CD4-positive, alpha-beta T cell (primary cell): Measurements from ENCODE around the gene GPC6. TPM values are rescaled to one million over a fixed set of nuclear protein-coding genes. Genes with fewer than 3 reads are reported as not detected.

Experiments
- ATAC-seq: fragments of 200-7000 bp; cut with Tn5 transposase; one replicate; pipeline ENCODE4 v1.10.0; 2022; ENCODE audit warnings: mild to moderate bottlenecking; ENCODE audit not compliant: poor library complexity
- CTCF ChIA-PET: fragments of 350-600 bp; sonication (Branson Sonifier 250); formaldehyde crosslinking; loops from one replicate; lab custom pipeline; 2021; ENCODE audit warnings: antibody characterized with exemption, inconsistent platforms; lab: Charles Lee
- POLR2A ChIA-PET: fragments of 350-600 bp; sonication (Branson Sonifier 250); formaldehyde crosslinking; loops from one replicate; lab custom pipeline; 2021; ENCODE audit warnings: antibody characterized with exemption, inconsistent platforms; lab: Charles Lee
- DNase-seq, 14 experiments: peaks; one replicate each; pipeline ENCODE4 v3.0.0-alpha.2; 2013 to 2020; ENCODE audit warnings: mixed read lengths in 2 of 14
- H3K27ac ChIP-seq, 2 donors: one replicate each; pipeline versions ENCODE4 v1.5.1 to v1.7.0; 2013; ENCODE audit warnings: low read length in 2 of 2, low read depth in 1 of 2, mild to moderate bottlenecking in 1 of 2
- H3K27me3 ChIP-seq, 2 experiments: 1 replicate in 1 of 2; 2 replicates in 1 of 2; pipeline versions ENCODE4 v1.6.1 to v1.7.0; 2013; ENCODE audit warnings: low read length in 2 of 2, control low read depth in 1 of 2, mild to moderate bottlenecking in 1 of 2, moderate library complexity in 1 of 2; ENCODE audit not compliant: insufficient read depth in 2 of 2, control insufficient read depth in 1 of 2
- H3K36me3 ChIP-seq: one replicate; pipeline ENCODE4 v1.6.1; 2013; ENCODE audit warnings: low read length, control low read depth; ENCODE audit not compliant: insufficient read depth
- H3K4me1 ChIP-seq: one replicate; pipeline ENCODE4 v1.6.1; 2013; ENCODE audit warnings: low read length, control low read depth; ENCODE audit not compliant: insufficient read depth
- H3K4me3 ChIP-seq: one replicate; pipeline ENCODE4 v1.5.1; 2013; ENCODE audit warnings: mild to moderate bottlenecking, low read length, moderate library complexity
- H3K9me3 ChIP-seq, 2 experiments: 1 replicate in 1 of 2; 2 replicates in 1 of 2; pipeline versions ENCODE4 v1.6.1 to v1.7.0; 2013; ENCODE audit warnings: low read length in 2 of 2, mild to moderate bottlenecking in 2 of 2, control low read depth in 1 of 2, moderate library complexity in 1 of 2; ENCODE audit not compliant: control insufficient read depth in 1 of 2, insufficient read depth in 1 of 2
- H3K27ac Mint-ChIP-seq: one replicate; pipeline ENCODE4 v1.8.0; 2020; ENCODE audit warnings: mixed read lengths
- H3K27me3 Mint-ChIP-seq: one replicate; pipeline ENCODE4 v1.8.0; 2021; ENCODE audit warnings: mixed read lengths
- H3K36me3 Mint-ChIP-seq: one replicate; pipeline ENCODE4 v1.8.0; 2021; ENCODE audit warnings: low read depth, mixed read lengths
- H3K4me1 Mint-ChIP-seq: one replicate; pipeline ENCODE4 v1.8.0; 2021; ENCODE audit warnings: low read depth, mixed read lengths
- H3K4me3 Mint-ChIP-seq: one replicate; pipeline ENCODE4 v1.8.0; 2020; ENCODE audit warnings: mild to moderate bottlenecking, mixed read lengths
- H3K9me3 Mint-ChIP-seq: one replicate; pipeline ENCODE4 v1.8.0; 2020; ENCODE audit warnings: mixed read lengths
- intact Hi-C, 2 experiments: fragments of 100-400 bp; cut with DNase I in 1 of 2; cut with micrococcal nuclease in 1 of 2; formaldehyde crosslinking; loops; one replicate each; pipeline versions ENCODE4 v1.15.1 to v1.9.0; 2023 to 2025; cut with DNase I, micrococcal nuclease
- total RNA-seq, 174 experiments: library from RNA in 2 of 174; stranded (reverse) in 2 of 174; gene quantifications; one replicate each; pipeline ENCODE4 v1.2.3 and lab custom pipeline; 2021 to 2026
- TF ChIP-seq, protein P1 (sequence below): fragments of 200-600 bp; IDR thresholded peaks from one replicate; pipeline ENCODE4 v1.8.0; 2022; ENCODE audit warnings: antibody characterized with exemption, mild to moderate bottlenecking

Gene GPC6
- total RNA-seq, 2 experiments from 2014 or later = not detected

DNA sequence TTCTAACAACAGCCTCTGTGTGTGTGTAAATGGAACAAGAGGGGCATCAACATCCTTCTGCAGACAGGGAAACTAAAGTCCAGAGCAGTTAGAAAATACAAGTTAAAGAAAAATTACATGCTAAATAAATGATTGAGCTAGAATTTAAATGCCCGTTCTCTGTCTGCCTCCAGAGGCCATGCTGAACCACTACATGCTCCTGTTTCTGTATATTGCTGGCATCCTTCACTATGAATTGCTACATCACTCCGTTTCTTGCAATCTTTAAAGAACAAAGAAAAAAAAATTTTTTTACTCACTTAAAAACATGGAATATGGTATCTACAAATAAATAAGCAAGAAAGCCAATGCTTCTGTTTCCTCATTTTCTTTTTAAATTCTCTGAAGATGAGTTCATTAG, 1205.0 kb downstream of the GPC6 start:
- Histone ChIP-seq H3K27me3 (no peaks in the 10 kb centered on the region), H3K4me1 (no peaks in the 10 kb centered on the region), H3K27ac (no peak overlapping the region), H3K9me3 (no peaks in the 10 kb centered on the region), H3K36me3 (no peaks in the 10 kb centered on the region), H3K4me3 (no peak overlapping the region)
- Mint-ChIP-seq H3K9me3 (no peaks in the 10 kb centered on the region), H3K4me1 (no peaks in the 10 kb centered on the region), H3K36me3 (no peaks in the 10 kb centered on the region), H3K27ac (no peak overlapping the region), H3K27me3 (no peaks in the 10 kb centered on the region), H3K4me3 (no peak overlapping the region)
- CTCF ChIA-PET = no interaction called here
- intact Hi-C loops = loop anchor here in 1 of 2 experiments (10.0 kb wide), 1 partner anchor 973 kb away; no protein-coding TSS in a partner anchor
- POLR2A ChIA-PET = interaction anchor here (1.0 kb wide), 1 partner anchor 186 kb away, joined by 4 read pairs; no protein-coding TSS in a partner anchor
- DNase-seq (no peak), ATAC-seq (no peak)
- TF ChIP-seq, protein P1, sequence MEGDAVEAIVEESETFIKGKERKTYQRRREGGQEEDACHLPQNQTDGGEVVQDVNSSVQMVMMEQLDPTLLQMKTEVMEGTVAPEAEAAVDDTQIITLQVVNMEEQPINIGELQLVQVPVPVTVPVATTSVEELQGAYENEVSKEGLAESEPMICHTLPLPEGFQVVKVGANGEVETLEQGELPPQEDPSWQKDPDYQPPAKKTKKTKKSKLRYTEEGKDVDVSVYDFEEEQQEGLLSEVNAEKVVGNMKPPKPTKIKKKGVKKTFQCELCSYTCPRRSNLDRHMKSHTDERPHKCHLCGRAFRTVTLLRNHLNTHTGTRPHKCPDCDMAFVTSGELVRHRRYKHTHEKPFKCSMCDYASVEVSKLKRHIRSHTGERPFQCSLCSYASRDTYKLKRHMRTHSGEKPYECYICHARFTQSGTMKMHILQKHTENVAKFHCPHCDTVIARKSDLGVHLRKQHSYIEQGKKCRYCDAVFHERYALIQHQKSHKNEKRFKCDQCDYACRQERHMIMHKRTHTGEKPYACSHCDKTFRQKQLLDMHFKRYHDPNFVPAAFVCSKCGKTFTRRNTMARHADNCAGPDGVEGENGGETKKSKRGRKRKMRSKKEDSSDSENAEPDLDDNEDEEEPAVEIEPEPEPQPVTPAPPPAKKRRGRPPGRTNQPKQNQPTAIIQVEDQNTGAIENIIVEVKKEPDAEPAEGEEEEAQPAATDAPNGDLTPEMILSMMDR = no peak

DNA sequence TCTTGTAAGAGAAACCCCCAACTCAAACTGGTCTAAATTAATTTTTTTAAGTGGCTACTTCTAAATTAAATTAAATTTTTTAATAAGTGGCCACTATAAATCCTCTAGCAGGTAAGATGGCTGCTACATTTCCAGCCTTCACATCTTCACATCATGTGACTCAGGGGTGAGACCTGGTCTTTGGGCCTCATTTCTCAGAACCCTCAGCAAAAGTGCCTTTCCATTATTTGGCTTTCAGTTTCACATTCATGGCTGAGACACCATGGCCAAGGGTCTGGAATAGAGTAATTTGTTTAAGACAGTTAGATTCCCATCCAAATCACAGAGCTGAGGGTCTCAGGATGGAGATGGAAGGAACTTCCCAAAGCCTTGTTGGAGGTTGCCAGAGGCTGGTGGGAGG, 1205.4 kb downstream of the GPC6 start:
- POLR2A ChIA-PET = interaction anchor here (1.0 kb wide), 1 partner anchor 185 kb away, joined by 4 read pairs; no protein-coding TSS in a partner anchor
- intact Hi-C loops = loop anchor here in 1 of 2 experiments (10.0 kb wide), 1 partner anchor 973 kb away; no protein-coding TSS in a partner anchor

DNA sequence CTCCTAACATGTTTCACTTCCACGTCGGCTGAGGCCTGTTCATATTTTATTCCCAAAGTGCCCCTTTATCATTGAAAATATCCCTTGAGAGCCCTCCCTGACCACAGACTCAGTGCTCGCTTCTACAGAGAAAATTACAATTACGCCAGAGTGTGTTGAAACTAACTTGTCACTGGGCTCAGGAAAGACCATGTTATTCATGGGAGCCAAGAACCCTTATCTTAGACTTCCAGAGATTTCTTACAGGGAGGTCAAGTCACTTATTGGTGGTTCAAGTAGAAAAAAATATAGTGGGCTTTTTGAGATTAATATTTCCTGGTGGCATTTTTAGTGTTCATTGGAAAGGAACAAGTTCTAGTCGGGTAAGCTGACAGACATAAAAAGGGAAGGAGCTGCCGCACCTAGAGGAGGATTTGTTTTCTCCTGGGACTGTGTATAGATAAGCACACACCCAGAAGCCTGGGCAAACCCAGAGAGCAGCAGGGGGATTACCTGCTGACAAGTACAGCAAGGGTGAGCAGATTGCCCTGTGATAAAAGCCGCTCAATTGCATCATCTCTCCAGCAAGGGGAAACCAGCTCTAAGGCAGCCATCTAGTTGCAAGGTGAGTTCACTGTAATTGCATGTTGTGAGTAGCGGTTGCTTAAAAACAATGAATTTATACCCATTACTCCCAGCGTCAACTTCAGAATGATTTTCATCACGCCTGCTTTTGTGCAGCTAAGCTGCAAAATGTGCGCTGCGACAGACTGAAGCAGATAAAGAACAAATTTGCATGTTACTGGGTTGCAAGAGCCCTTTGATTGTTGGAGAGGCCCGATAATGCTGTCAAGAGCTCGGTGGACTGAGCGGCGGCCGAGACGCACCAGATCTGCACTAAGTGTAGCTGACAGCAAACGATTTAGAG, 1206.7 kb downstream of the GPC6 start:
- no peaks in the 10 kb centered on the region for H3K27me3 ChIP-seq
- TF ChIP-seq, protein P1 = no peak
- H3K4me1 ChIP-seq = no peaks in the 10 kb centered on the region
- no peaks in the 10 kb centered on the region for H3K9me3 ChIP-seq
- H3K4me1 Mint-ChIP-seq = no peaks in the 10 kb centered on the region
- POLR2A ChIA-PET = interaction anchor here (1.1 to 1.5 kb wide), 2 partner anchors 116 to 184 kb away, joined by 4 to 5 read pairs; no protein-coding TSS in a partner anchor
- H3K27ac ChIP-seq = no peak overlapping the region
- H3K27me3 Mint-ChIP-seq = no peaks in the 10 kb centered on the region
- no peaks in the 10 kb centered on the region for H3K36me3 ChIP-seq
- no peak overlapping the region for H3K4me3 ChIP-seq
- H3K9me3 Mint-ChIP-seq = no peaks in the 10 kb centered on the region
- no peak overlapping the region for H3K4me3 Mint-ChIP-seq
- H3K27ac Mint-ChIP-seq = no peak overlapping the region
- ATAC-seq (no peak), DNase-seq (no peak)
- H3K36me3 Mint-ChIP-seq = no peaks in the 10 kb centered on the region
- CTCF ChIA-PET = interaction anchor here (4.7 kb wide), 1 partner anchor 185 kb away, joined by 82 read pairs; no protein-coding TSS in a partner anchor
- intact Hi-C loops = loop anchor here in 1 of 2 experiments (10.0 kb wide), 1 partner anchor 971 kb away; no protein-coding TSS in a partner anchor

More for the DNA sequence above, 1205.4 kb downstream of the GPC6 start:
- H3K9me3 Mint-ChIP-seq = no peaks in the 10 kb centered on the region
- H3K36me3 Mint-ChIP-seq = no peaks in the 10 kb centered on the region
- Histone ChIP-seq H3K36me3 (no peaks in the 10 kb centered on the region), H3K27me3 (no peaks in the 10 kb centered on the region), H3K9me3 (no peaks in the 10 kb centered on the region), H3K27ac (no peak overlapping the region), H3K4me3 (no peak overlapping the region), H3K4me1 (no peaks in the 10 kb centered on the region)
- H3K27ac Mint-ChIP-seq = no peak overlapping the region
- H3K27me3 Mint-ChIP-seq = no peaks in the 10 kb centered on the region
- no peaks in the 10 kb centered on the region for H3K4me1 Mint-ChIP-seq
- no peak overlapping the region for H3K4me3 Mint-ChIP-seq
- CTCF ChIA-PET = no interaction called here
- DNase-seq (no peak), ATAC-seq (no peak)
- TF ChIP-seq, protein P1 = no peak
